Femur (tissue), 1 donor: ENCODE measurements around the gene RPAP2.
"Not testable (repeated sequence)": the region's sequence is repeated elsewhere in the genome, so short reads cannot be mapped to it uniquely, and the experiment has no call there.

Experiments
- DNase-seq: peaks from one replicate; pipeline ENCODE4 v3.0.0-alpha.2; 2017

Gene RPAP2

GRCh38 chr1:92298573-92299476, at the start of gene RPAP2, which contains the start of gene GLMN:
Gene RPAP2 (plus strand): TSS chr1:92299059. CDS start chr1:92299074, 15 bp downstream.
Gene GLMN (minus strand): TSS chr1:92298987. CDS start chr1:92297999, 988 bp downstream.
- DNase-seq, result peak; percentile 89

- DNase-seq, result not testable (repeated sequence)
These were observed 44.1 kb upstream of the RPAP2 start for GRCh38 chr1:92254714-92255113.

- DNase-seq, result no peak
These were observed 39.5 kb upstream of the RPAP2 start for GRCh38 chr1:92259350-92259749.

GRCh38 chr1:92262516-92262915, 36.3 kb upstream of the RPAP2 start:
- DNase-seq, result no peak

GRCh38 chr1:92273039-92273438, 25.8 kb upstream of the RPAP2 start:
- no peak for DNase-seq

GRCh38 chr1:92274939-92275338, 23.9 kb upstream of the RPAP2 start:
- no peak for DNase-seq

- DNase-seq, result no peak
These were observed 22.8 kb upstream of the RPAP2 start for GRCh38 chr1:92276082-92276481.

GRCh38 chr1:92277105-92277723, 21.6 kb upstream of the RPAP2 start:
- no peak for DNase-seq

GRCh38 chr1:92279781-92280180, 19.1 kb upstream of the RPAP2 start:
- DNase-seq, result not testable (repeated sequence)

- not testable (repeated sequence) for DNase-seq
These were observed 17.4 kb upstream of the RPAP2 start for GRCh38 chr1:92281411-92281810.

- no peak for DNase-seq
These were observed 7.4 kb upstream of the RPAP2 start for GRCh38 chr1:92291372-92291999.

- no peak for DNase-seq
These were observed 666 bp upstream of the RPAP2 start for GRCh38 chr1:92298213-92298572.

GRCh38 chr1:92299477-92300150, 755 bp downstream of the RPAP2 start:
- no peak for DNase-seq

- DNase-seq, result no peak
These were observed 2.2 kb downstream of the RPAP2 start for GRCh38 chr1:92301021-92301420.

GRCh38 chr1:92306020-92306419, 7.2 kb downstream of the RPAP2 start:
- no peak for DNase-seq

- no peak for DNase-seq
These were observed 9.1 kb downstream of the RPAP2 start for GRCh38 chr1:92307980-92308379.

GRCh38 chr1:92310185-92310597, 11.3 kb downstream of the RPAP2 start:
- DNase-seq, result no peak

GRCh38 chr1:92314024-92314423, 15.2 kb downstream of the RPAP2 start:
- no peak for DNase-seq

- no peak for DNase-seq
These were observed 17.1 kb downstream of the RPAP2 start for GRCh38 chr1:92315766-92316599.

- no peak for DNase-seq
These were observed 19.1 kb downstream of the RPAP2 start for GRCh38 chr1:92317836-92318493.
